WTC11 (cell line): ENCODE data around the gene UGT2B7.

Source experiments
- ATF1 ChIP-seq: sonication (generic); formaldehyde crosslinking; IDR thresholded peaks from 2 replicates; pipeline ENCODE4 v1.8.1; 2023; ENCODE audit warnings: mild to moderate bottlenecking, moderate library complexity, missing genetic modification reagents
- CDX4 ChIP-seq: fragments of 250-450 bp; sonication (Bioruptor Pico); IDR thresholded peaks from 2 replicates; pipeline ENCODE4 v1.9.0; 2021; ENCODE audit warnings: moderate library complexity, mild to moderate bottlenecking, inconsistent platforms, borderline replicate concordance
- CTCF ChIP-seq: fragments of 200-600 bp; IDR thresholded peaks from 2 replicates; pipeline ENCODE4 v1.8.0; 2022; ENCODE audit warnings: antibody characterized with exemption
- ETV6 ChIP-seq: sonication (generic); formaldehyde crosslinking; IDR thresholded peaks from 2 replicates; pipeline ENCODE4 v1.8.1; 2022; ENCODE audit warnings: mild to moderate bottlenecking, missing genetic modification reagents
- FOXP4 ChIP-seq: sonication (generic); formaldehyde crosslinking; IDR thresholded peaks from 2 replicates; pipeline ENCODE4 v1.8.0; 2022; ENCODE audit warnings: mild to moderate bottlenecking, missing genetic modification reagents
- MAX ChIP-seq: sonication (generic); formaldehyde crosslinking; IDR thresholded peaks from 2 replicates; pipeline ENCODE4 v1.8.0; 2022; ENCODE audit warnings: mild to moderate bottlenecking, missing genetic modification reagents
- PREB ChIP-seq: sonication (generic); formaldehyde crosslinking; IDR thresholded peaks from 2 replicates; pipeline ENCODE4 v1.8.1; 2022; ENCODE audit warnings: mild to moderate bottlenecking, missing genetic modification reagents, moderate library complexity, borderline replicate concordance
- SP1 ChIP-seq: sonication (generic); formaldehyde crosslinking; conservative IDR thresholded peaks from 2 replicates; pipeline ENCODE4 v1.8.1; 2022; ENCODE audit warnings: missing genetic modification reagents
- TP53 ChIP-seq: sonication (generic); formaldehyde crosslinking; IDR thresholded peaks from 2 replicates; pipeline ENCODE4 v1.8.1; 2023; ENCODE audit warnings: mild to moderate bottlenecking, missing genetic modification reagents
- ZNF423 ChIP-seq: fragments of 250-450 bp; sonication (Bioruptor Pico); IDR thresholded peaks from 2 replicates; pipeline ENCODE4 v2.1.2; 2022; ENCODE audit warnings: mild to moderate bottlenecking, moderate library complexity

- TF ChIP-seq CDX4 (CRISPR knock-in tag) (no peak), ETV6 (no peak), FOXP4 (no peak), TP53 (CRISPR knock-in tag) (no peak), CTCF (no peak), ATF1 (CRISPR knock-in tag) (no peak), PREB (no peak), MAX (CRISPR knock-in tag) (no peak), SP1 (no peak), ZNF423 (CRISPR knock-in tag) (no peak)
Observed at GRCh38 chr4:69093681-69094080, 2.6 kb upstream of the UGT2B7 start.
